Measurements from ENCODE around the gene SLC6A5.
"Not testable (repeated sequence)": the region's sequence is repeated elsewhere in the genome, so short reads cannot be mapped to it uniquely, and the experiment has no call there.

SLC6A5 gene

DNA sequence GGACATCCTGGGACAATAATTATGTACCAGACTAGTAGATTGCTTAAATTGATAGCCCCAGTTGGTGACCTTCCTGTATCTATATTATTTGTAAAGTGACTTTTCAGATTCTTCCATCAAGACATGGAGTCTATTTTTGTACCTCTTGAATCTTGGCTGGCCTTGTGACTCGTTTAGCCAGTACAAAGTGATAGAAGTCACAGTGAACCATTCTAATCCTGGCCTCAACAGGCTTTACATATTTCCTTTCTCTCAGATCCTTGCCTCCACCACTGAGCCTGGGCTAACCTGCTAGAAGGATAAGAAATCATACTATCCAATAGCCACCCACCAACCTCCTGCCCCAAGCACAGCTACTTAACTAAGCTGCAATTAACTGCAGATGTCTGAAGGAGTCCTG lies 37.5 kb upstream of the SLC6A5 start:
- no peaks in the 10 kb centered on the region for H3K27me3 Mint-ChIP-seq (ENCODE audit: low read depth)

DNA sequence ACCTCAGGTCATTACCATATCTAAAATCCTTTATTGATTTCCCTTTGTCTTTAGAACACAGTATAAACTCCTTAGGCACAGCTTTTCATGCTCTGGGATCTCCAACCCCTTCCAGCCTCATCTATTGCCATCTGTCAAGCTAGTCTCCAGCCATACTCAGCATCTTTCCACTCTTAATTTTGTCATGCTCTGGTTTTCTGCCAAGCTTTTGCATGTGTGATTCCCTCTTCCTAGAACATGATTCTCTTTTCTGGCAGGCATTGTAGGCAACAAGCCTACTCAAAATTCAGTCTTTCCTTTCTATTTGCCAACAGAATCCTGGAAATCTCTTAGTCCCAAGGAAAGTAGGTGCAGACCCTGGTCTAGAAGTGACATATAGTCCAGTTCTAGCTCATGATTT lies 35.5 kb upstream of the SLC6A5 start:
- no peaks in the 10 kb centered on the region for H3K4me1 Mint-ChIP-seq
- no peak overlapping the region for H3K4me3 Mint-ChIP-seq
- H3K27me3 Mint-ChIP-seq (ENCODE audit: low read depth) = peaks cover 4% of the 10 kb centered on the region
- H3K27ac Mint-ChIP-seq = no peak overlapping the region
- TF ChIP-seq CTCF (IDR thresholded peaks at IDR 0.05; ENCODE audit: unreplicated experiment in 3 of 3) = no peak
- no peaks in the 10 kb centered on the region for H3K9me3 Mint-ChIP-seq
- no peaks in the 10 kb centered on the region for H3K36me3 Mint-ChIP-seq (ENCODE audit: low read depth)

More for the DNA sequence above, 37.5 kb upstream of the SLC6A5 start:
- Mint-ChIP-seq H3K9me3 (no peaks in the 10 kb centered on the region), H3K27ac (no peak overlapping the region), H3K4me3 (no peak overlapping the region), H3K4me1 (no peaks in the 10 kb centered on the region), H3K36me3 (ENCODE audit: low read depth) (no peaks in the 10 kb centered on the region)
- no peak for TF ChIP-seq CTCF (IDR thresholded peaks at IDR 0.05; ENCODE audit: unreplicated experiment in 3 of 3)

DNA sequence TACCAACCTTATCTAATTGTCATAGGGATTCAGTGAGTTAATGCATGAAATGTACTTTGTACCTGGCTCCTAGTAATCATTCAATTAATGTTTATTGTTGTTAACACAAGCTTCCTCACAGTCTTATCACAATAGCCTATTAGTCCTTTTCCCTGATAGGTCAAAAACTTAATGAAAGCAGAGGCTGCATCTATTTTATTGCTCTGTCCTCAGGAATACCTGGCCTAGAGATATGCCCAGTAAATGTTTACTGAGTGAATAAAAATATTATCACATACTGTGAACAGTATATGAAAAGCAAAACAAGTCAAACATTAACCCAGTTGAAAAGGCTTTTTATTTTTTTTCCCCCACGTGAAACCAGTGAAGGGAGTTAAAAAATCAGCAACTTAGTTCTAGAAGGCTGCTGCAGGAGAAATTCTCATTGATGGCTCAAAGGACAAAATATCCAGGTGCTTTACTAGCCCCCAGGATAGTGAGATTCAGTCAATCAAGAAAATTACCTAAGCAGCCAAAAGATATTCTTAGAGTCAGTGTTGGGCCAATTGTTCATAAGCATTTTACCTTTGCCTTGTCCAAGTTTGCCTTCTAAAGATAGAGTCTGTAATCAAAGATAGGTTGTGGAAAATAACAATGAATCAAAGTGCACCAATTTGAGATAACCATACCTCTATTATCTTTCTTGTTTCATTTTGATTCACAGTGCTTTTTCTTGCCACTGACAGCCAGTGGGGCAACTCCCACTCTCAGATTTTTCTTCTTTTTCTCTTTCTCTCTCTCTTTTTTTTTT lies 34.4 kb upstream of the SLC6A5 start:
- Mint-ChIP-seq H3K4me1 (no peaks in the 10 kb centered on the region), H3K27ac (no peak overlapping the region), H3K27me3 (ENCODE audit: low read depth) (peaks cover 4% of the 10 kb centered on the region)

GRCh38 chr11:20566115-20566514 lies 33.3 kb upstream of the SLC6A5 start:
- not testable (repeated sequence) for H3K27me3 Mint-ChIP-seq (ENCODE audit: low read depth); H3K9me3 Mint-ChIP-seq; H3K27ac Mint-ChIP-seq; H3K36me3 Mint-ChIP-seq (ENCODE audit: low read depth); H3K4me3 Mint-ChIP-seq; H3K4me1 Mint-ChIP-seq

More for the DNA sequence above, 34.4 kb upstream of the SLC6A5 start:
- H3K9me3 Mint-ChIP-seq = no peaks in the 10 kb centered on the region
- no peaks in the 10 kb centered on the region for H3K36me3 Mint-ChIP-seq (ENCODE audit: low read depth)
- no peak overlapping the region for H3K4me3 Mint-ChIP-seq
- no peak for TF ChIP-seq CTCF (IDR thresholded peaks at IDR 0.05; ENCODE audit: unreplicated experiment in 3 of 3)

DNA sequence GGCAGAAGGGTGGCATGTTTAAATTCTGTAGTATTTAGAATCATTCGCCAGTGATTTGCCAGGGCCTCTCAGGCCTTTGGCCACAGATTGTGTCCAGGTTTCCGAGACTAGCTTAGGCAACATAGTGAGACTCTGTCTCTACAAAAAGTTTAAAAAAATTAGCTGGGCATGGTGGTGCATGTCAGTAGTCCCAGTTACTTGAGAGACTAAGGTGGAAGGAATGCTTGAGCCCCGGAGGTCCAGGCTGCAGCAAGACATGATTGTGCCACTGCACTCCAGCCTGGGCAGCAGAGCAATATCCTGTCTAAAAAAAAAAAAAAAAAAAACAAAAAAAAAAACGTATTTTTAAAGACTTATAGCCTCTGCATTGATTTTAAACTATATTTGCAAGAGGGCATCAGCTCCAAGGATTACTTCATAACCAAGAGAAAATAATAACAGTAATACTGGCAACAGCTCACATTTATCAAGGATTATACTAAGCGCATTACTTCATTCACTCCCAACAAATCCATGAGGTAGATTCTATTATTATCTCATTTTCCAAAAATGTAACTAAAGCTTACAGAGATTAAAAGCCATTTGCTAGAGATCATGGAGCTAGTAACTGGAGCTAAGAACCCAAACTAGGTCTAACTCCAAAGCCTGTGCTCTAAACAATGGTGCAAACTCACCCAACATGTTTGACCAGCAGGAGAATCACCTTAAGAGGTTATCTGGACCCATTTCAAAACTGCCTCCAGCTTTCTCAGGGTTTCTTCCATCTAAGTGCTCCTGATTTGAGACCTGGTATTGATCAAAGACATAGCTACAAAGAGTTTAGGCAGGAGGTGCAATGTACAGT lies 32.6 kb upstream of the SLC6A5 start:
- peaks cover 4% of the 10 kb centered on the region for H3K27me3 Mint-ChIP-seq (ENCODE audit: low read depth)
- no peak for TF ChIP-seq CTCF (IDR thresholded peaks at IDR 0.05; ENCODE audit: unreplicated experiment in 3 of 3)
- H3K9me3 Mint-ChIP-seq = no peaks in the 10 kb centered on the region
- no peak overlapping the region for H3K27ac Mint-ChIP-seq
- H3K4me1 Mint-ChIP-seq = no peaks in the 10 kb centered on the region
- H3K36me3 Mint-ChIP-seq (ENCODE audit: low read depth) = no peaks in the 10 kb centered on the region
- no peak overlapping the region for H3K4me3 Mint-ChIP-seq

GRCh38 chr11:20579725-20580124 lies 19.7 kb upstream of the SLC6A5 start:
- H3K27ac Mint-ChIP-seq; H3K4me3 Mint-ChIP-seq; H3K27me3 Mint-ChIP-seq (ENCODE audit: low read depth); H3K4me1 Mint-ChIP-seq; H3K36me3 Mint-ChIP-seq (ENCODE audit: low read depth): not testable (repeated sequence)
- H3K9me3 Mint-ChIP-seq = peaks cover 13% of the 10 kb centered on the region
